Endothelial cell of umbilical vein (primary cell): ENCODE results near the gene PPFIA1.

Source experiments
- EZH2 ChIP-seq: IDR thresholded peaks from 2 replicates; pipeline ENCODE4 v1.6.1; 2012; ENCODE audit warnings: borderline replicate concordance, low read depth, mild to moderate bottlenecking, moderate library complexity, low read length, inconsistent platforms; ENCODE audit not compliant: severe bottlenecking
- GATA2 ChIP-seq: IDR thresholded peaks from 2 replicates; pipeline ENCODE4 v1.7.0; 2011; ENCODE audit warnings: low read depth, mild to moderate bottlenecking, moderate library complexity, mixed read lengths, low read length; ENCODE audit not compliant: insufficient read length, insufficient read depth
- POLR2A ChIP-seq: IDR thresholded peaks from 2 replicates; pipeline ENCODE4 v1.6.1; 2012; ENCODE audit warnings: low read depth, mild to moderate bottlenecking, control low read depth, low read length
- POLR2AphosphoS5 ChIP-seq: IDR thresholded peaks from 2 replicates; pipeline ENCODE4 v1.6.1; 2012; ENCODE audit warnings: low read depth, mild to moderate bottlenecking, control low read depth, low read length, moderate library complexity; ENCODE audit not compliant: insufficient read depth
- TF ChIP-seq, protein P1 (sequence below), 2 donors: IDR thresholded peaks; 1 replicate in 1 of 2; 2 replicates in 1 of 2; pipeline ENCODE4 v1.5.1; 2011; ENCODE audit warnings: low read length in 2 of 2, mild to moderate bottlenecking in 2 of 2, moderate library complexity in 2 of 2, control low read depth in 1 of 2, inconsistent platforms in 1 of 2, low read depth in 1 of 2; ENCODE audit not compliant: insufficient read depth in 1 of 2; ENCODE audit errors: extremely low read depth in 1 of 2
- TF ChIP-seq, protein P2 (sequence below): IDR thresholded peaks from 2 replicates; pipeline ENCODE4 v1.6.1; 2011; ENCODE audit not compliant: insufficient read depth, insufficient read length

DNA sequence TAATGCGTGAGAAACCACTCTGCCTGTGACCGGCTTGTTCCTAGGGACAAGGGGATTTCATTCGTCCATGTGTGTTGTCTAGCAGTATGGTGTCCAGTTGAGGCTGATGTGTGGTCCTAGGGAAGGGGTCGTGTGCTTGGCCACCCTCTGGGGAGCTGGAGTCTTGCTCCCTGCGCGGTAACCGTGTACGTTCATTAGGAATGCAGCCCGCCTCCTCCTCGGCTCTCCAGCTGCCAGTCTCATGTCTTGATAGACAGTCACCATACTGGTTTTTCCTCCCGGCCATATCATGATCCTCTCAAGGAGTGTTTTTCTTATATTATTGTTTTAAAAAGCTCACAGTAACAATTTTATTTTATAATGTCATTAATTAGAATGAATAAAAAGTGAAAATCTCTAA, 133.8 kb downstream of the PPFIA1 start:
- TF ChIP-seq, protein P1, sequence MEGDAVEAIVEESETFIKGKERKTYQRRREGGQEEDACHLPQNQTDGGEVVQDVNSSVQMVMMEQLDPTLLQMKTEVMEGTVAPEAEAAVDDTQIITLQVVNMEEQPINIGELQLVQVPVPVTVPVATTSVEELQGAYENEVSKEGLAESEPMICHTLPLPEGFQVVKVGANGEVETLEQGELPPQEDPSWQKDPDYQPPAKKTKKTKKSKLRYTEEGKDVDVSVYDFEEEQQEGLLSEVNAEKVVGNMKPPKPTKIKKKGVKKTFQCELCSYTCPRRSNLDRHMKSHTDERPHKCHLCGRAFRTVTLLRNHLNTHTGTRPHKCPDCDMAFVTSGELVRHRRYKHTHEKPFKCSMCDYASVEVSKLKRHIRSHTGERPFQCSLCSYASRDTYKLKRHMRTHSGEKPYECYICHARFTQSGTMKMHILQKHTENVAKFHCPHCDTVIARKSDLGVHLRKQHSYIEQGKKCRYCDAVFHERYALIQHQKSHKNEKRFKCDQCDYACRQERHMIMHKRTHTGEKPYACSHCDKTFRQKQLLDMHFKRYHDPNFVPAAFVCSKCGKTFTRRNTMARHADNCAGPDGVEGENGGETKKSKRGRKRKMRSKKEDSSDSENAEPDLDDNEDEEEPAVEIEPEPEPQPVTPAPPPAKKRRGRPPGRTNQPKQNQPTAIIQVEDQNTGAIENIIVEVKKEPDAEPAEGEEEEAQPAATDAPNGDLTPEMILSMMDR (IDR thresholded peaks at IDR 0.05; ENCODE audit: extremely low read depth in 1 of 2, insufficient read depth in 1 of 2, low read depth in 1 of 2, low read length in 2 of 2) = no peak
- TF ChIP-seq GATA2 = no peak
- TF ChIP-seq POLR2A = no peak
- TF ChIP-seq, protein P2, sequence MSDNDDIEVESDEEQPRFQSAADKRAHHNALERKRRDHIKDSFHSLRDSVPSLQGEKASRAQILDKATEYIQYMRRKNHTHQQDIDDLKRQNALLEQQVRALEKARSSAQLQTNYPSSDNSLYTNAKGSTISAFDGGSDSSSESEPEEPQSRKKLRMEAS = no peak
- TF ChIP-seq EZH2 = no peak
- no peak for TF ChIP-seq POLR2AphosphoS5
